ENCODE data around the gene ARHGDIG. TPM values are rescaled to one million over a fixed set of nuclear protein-coding genes. Genes with fewer than 3 reads are reported as not detected.

Gene ARHGDIG
- total and polyA plus RNA-seq, 9 of the 15 experiments (the other 6 are each of a cell fraction or from before 2014, with no cell fraction given), result 0.36 to 2.5 (median 0.64) TPM; not detected in 2

DNA sequence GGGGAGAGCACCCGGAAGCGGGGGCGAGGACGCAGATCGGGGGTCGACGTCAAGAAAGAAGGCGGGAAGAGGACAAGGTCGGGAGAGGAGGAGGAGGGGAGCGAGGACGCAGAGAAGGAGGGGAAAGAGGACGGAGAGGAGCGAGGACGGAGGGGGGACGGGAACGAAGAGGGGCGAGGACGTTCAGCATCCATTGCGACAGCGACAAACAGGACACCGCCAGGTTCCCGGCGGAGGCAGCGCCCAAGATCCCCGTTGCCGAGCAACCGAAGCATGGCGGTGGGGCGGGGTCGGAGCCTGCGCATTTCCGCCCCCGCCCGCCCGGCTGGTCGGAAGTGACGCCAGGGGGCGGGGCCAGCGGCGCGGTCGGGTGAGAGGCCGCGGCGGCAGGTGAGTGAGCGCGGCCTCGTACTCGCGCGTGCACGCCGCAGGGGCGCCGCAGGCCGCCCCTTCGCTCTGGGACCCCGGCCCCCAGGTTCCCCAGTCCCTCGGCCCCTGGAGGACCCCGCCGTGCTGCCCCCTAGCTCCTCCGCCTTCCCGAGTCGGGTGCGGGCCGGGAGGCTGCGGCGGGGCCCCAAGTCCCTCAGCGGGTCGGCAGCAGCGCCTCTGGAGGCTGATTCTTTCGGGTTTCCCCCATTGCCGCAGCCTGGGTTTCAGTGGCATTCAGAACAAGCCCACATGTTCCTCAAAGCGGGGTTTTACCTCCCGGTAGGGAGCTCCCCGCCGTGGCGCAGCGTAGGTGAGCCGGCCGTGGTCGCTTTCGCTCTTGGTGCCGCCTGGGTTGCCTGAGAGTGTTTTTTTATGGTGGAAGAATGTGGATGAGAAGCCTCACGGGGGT, 45.7 kb upstream of the ARHGDIG start, which contains the start of gene FAM234A (continued):
- TF ChIP-seq CBX2 (IDR thresholded peaks at IDR 0.05; ENCODE audit: insufficient read depth, low read length, poor library complexity, severe bottlenecking) (no peak), RBM25 (IDR thresholded peaks at IDR 0.05; ENCODE audit: low read depth, low read length, severe bottlenecking) (no peak), FOS (IDR thresholded peaks at IDR 0.05; ENCODE audit: extremely low read depth, insufficient read length) (no peak), ELF2 (CRISPR knock-in tag; IDR thresholded peaks at IDR 0.05) (no peak), ZC3H8 (IDR thresholded peaks at IDR 0.05) (no peak), PHF21A (IDR thresholded peaks at IDR 0.05; ENCODE audit: borderline replicate concordance, low read depth) (no peak), ZNF232 (CRISPR knock-in tag; IDR thresholded peaks at IDR 0.05) (no peak), SAP30 (IDR thresholded peaks at IDR 0.05; ENCODE audit: borderline replicate concordance, insufficient read depth, low read depth, low read length, poor library complexity, severe bottlenecking) (peak; percentile 71), SP1 (CRISPR knock-in tag; IDR thresholded peaks at IDR 0.05) (no peak), TEAD4 (IDR thresholded peaks at IDR 0.05; ENCODE audit: low read length) (no peak), TEAD4 (CRISPR knock-in tag; IDR thresholded peaks at IDR 0.05; ENCODE audit: borderline replicate concordance) (no peak)
- TF ChIP-seq, protein P1, sequence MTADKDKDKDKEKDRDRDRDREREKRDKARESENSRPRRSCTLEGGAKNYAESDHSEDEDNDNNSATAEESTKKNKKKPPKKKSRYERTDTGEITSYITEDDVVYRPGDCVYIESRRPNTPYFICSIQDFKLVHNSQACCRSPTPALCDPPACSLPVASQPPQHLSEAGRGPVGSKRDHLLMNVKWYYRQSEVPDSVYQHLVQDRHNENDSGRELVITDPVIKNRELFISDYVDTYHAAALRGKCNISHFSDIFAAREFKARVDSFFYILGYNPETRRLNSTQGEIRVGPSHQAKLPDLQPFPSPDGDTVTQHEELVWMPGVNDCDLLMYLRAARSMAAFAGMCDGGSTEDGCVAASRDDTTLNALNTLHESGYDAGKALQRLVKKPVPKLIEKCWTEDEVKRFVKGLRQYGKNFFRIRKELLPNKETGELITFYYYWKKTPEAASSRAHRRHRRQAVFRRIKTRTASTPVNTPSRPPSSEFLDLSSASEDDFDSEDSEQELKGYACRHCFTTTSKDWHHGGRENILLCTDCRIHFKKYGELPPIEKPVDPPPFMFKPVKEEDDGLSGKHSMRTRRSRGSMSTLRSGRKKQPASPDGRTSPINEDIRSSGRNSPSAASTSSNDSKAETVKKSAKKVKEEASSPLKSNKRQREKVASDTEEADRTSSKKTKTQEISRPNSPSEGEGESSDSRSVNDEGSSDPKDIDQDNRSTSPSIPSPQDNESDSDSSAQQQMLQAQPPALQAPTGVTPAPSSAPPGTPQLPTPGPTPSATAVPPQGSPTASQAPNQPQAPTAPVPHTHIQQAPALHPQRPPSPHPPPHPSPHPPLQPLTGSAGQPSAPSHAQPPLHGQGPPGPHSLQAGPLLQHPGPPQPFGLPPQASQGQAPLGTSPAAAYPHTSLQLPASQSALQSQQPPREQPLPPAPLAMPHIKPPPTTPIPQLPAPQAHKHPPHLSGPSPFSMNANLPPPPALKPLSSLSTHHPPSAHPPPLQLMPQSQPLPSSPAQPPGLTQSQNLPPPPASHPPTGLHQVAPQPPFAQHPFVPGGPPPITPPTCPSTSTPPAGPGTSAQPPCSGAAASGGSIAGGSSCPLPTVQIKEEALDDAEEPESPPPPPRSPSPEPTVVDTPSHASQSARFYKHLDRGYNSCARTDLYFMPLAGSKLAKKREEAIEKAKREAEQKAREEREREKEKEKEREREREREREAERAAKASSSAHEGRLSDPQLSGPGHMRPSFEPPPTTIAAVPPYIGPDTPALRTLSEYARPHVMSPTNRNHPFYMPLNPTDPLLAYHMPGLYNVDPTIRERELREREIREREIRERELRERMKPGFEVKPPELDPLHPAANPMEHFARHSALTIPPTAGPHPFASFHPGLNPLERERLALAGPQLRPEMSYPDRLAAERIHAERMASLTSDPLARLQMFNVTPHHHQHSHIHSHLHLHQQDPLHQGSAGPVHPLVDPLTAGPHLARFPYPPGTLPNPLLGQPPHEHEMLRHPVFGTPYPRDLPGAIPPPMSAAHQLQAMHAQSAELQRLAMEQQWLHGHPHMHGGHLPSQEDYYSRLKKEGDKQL (CRISPR knock-in tag; IDR thresholded peaks at IDR 0.05; ENCODE audit: borderline replicate concordance), result no peak
- TF ChIP-seq, protein P2, sequence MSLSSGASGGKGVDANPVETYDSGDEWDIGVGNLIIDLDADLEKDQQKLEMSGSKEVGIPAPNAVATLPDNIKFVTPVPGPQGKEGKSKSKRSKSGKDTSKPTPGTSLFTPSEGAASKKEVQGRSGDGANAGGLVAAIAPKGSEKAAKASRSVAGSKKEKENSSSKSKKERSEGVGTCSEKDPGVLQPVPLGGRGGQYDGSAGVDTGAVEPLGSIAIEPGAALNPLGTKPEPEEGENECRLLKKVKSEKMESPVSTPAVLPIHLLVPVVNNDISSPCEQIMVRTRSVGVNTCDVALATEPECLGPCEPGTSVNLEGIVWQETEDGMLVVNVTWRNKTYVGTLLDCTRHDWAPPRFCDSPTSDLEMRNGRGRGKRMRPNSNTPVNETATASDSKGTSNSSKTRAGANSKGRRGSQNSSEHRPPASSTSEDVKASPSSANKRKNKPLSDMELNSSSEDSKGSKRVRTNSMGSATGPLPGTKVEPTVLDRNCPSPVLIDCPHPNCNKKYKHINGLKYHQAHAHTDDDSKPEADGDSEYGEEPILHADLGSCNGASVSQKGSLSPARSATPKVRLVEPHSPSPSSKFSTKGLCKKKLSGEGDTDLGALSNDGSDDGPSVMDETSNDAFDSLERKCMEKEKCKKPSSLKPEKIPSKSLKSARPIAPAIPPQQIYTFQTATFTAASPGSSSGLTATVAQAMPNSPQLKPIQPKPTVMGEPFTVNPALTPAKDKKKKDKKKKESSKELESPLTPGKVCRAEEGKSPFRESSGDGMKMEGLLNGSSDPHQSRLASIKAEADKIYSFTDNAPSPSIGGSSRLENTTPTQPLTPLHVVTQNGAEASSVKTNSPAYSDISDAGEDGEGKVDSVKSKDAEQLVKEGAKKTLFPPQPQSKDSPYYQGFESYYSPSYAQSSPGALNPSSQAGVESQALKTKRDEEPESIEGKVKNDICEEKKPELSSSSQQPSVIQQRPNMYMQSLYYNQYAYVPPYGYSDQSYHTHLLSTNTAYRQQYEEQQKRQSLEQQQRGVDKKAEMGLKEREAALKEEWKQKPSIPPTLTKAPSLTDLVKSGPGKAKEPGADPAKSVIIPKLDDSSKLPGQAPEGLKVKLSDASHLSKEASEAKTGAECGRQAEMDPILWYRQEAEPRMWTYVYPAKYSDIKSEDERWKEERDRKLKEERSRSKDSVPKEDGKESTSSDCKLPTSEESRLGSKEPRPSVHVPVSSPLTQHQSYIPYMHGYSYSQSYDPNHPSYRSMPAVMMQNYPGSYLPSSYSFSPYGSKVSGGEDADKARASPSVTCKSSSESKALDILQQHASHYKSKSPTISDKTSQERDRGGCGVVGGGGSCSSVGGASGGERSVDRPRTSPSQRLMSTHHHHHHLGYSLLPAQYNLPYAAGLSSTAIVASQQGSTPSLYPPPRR (CRISPR knock-in tag; IDR thresholded peaks at IDR 0.05; ENCODE audit: borderline replicate concordance), result no peak
- TF ChIP-seq, protein P3, sequence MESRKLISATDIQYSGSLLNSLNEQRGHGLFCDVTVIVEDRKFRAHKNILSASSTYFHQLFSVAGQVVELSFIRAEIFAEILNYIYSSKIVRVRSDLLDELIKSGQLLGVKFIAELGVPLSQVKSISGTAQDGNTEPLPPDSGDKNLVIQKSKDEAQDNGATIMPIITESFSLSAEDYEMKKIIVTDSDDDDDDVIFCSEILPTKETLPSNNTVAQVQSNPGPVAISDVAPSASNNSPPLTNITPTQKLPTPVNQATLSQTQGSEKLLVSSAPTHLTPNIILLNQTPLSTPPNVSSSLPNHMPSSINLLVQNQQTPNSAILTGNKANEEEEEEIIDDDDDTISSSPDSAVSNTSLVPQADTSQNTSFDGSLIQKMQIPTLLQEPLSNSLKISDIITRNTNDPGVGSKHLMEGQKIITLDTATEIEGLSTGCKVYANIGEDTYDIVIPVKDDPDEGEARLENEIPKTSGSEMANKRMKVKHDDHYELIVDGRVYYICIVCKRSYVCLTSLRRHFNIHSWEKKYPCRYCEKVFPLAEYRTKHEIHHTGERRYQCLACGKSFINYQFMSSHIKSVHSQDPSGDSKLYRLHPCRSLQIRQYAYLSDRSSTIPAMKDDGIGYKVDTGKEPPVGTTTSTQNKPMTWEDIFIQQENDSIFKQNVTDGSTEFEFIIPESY (CRISPR knock-in tag; IDR thresholded peaks at IDR 0.05), result no peak
